SK-N-SH (cell line): ENCODE measurements around the gene CREBRF. TPM values are rescaled to one million over a fixed set of nuclear protein-coding genes. Genes with fewer than 3 reads are reported as not detected.

ENCODE experiments used
- CTCF ChIA-PET: fragments of 300-600, 350-600 bp; formaldehyde crosslinking; extraction: SDS; loops from one replicate; lab custom pipeline; 2021; lab: Yijun Ruan, JAX
- POLR2A ChIA-PET: fragments of 350-600 bp; sonication (Branson Sonifier 250); formaldehyde crosslinking; extraction: SDS; loops from one replicate; lab custom pipeline; 2020; ENCODE audit warnings: antibody characterized with exemption, inconsistent platforms; lab: Yijun Ruan, JAX
- DNase-seq: peaks from one replicate; pipeline ENCODE4 v3.0.0; 2012
- H2AFZ ChIP-seq: fragments of 200-600 bp; sonication (generic); 2 replicates; pipeline ENCODE4 v1.8.1; 2016; ENCODE audit warnings: antibody characterized with exemption, mild to moderate bottlenecking, low read depth
- H3F3A ChIP-seq: fragments of 200-600 bp; sonication (generic); replicated peaks from 2 replicates; pipeline ENCODE3; 2016; ENCODE audit warnings: antibody characterized with exemption, mild to moderate bottlenecking; ENCODE audit not compliant: insufficient read depth
- H3K27ac ChIP-seq, 2 experiments: fragments of 200-500 bp in 1 of 2; fragments of 200-600 bp in 1 of 2; sonication (Bioruptor generic) in 1 of 2; sonication (generic), shearing (Covaris generic) in 1 of 2; 2 replicates each; pipeline versions ENCODE4 v1.5.1 to v1.6.1; 2014 to 2016; ENCODE audit warnings: low read depth in 2 of 2, inconsistent platforms in 1 of 2, low read length in 1 of 2, mild to moderate bottlenecking in 1 of 2, mixed read lengths in 1 of 2
- H3K27me3 ChIP-seq: fragments of 200-600 bp; sonication (generic), shearing (Covaris generic); 2 replicates; pipeline ENCODE4 v1.6.1; 2016; ENCODE audit warnings: mixed run types; ENCODE audit not compliant: insufficient read depth
- H3K36me3 ChIP-seq, 2 experiments: fragments of 200-500 bp in 1 of 2; fragments of 200-600 bp in 1 of 2; sonication (Bioruptor generic) in 1 of 2; sonication (generic) in 1 of 2; replicated peaks in 1 of 2; 2 replicates each; pipeline versions ENCODE3 to v1.5.1; 2014 to 2016; ENCODE audit warnings: low read length in 1 of 2, mild to moderate bottlenecking in 1 of 2; ENCODE audit not compliant: insufficient read depth in 2 of 2, control insufficient read depth in 1 of 2
- H3K4me1 ChIP-seq, 2 experiments: fragments of 200-500 bp in 1 of 2; fragments of 200-600 bp in 1 of 2; sonication (Bioruptor generic) in 1 of 2; sonication (generic), shearing (Covaris generic) in 1 of 2; 2 replicates each; pipeline versions ENCODE4 v1.5.1 to v1.6.1; 2014 to 2016; ENCODE audit warnings: low read depth in 1 of 2, low read length in 1 of 2, mixed run types in 1 of 2; ENCODE audit not compliant: insufficient read depth in 2 of 2, control insufficient read depth in 1 of 2
- H3K4me2 ChIP-seq: fragments of 200-600 bp; sonication (generic), shearing (Covaris generic); 2 replicates; pipeline ENCODE4 v1.6.1; 2017; ENCODE audit warnings: mixed run types
- H3K4me3 ChIP-seq, 2 experiments: fragments of 200-500 bp in 1 of 2; fragments of 200-600 bp in 1 of 2; sonication (Bioruptor generic) in 1 of 2; sonication (generic), shearing (Covaris generic) in 1 of 2; 2 replicates each; pipeline versions ENCODE4 v1.5.1 to v1.8.1; 2014 to 2016; ENCODE audit warnings: low read depth in 2 of 2, inconsistent platforms in 1 of 2, low read length in 1 of 2, mild to moderate bottlenecking in 1 of 2, mixed read lengths in 1 of 2, moderate library complexity in 1 of 2
- H3K79me2 ChIP-seq: fragments of 200-600 bp; sonication (generic); 2 replicates; pipeline ENCODE4 v1.8.1; 2017; ENCODE audit warnings: mild to moderate bottlenecking; ENCODE audit not compliant: insufficient read depth
- H3K9ac ChIP-seq: fragments of 200-600 bp; sonication (generic); 2 replicates; pipeline ENCODE4 v1.6.1; 2017; ENCODE audit warnings: mixed run types
- H3K9me2 ChIP-seq: fragments of 200-600 bp; sonication (generic); 2 replicates; pipeline ENCODE4 v1.6.1; 2017; ENCODE audit warnings: mixed run types
- H3K9me3 ChIP-seq: fragments of 200-600 bp; sonication (generic); 2 replicates; pipeline ENCODE4 v1.6.1; 2017; ENCODE audit warnings: mixed run types, mild to moderate bottlenecking, moderate library complexity
- H4K20me1 ChIP-seq: fragments of 200-600 bp; sonication (generic); 2 replicates; pipeline ENCODE4 v1.6.1; 2017; ENCODE audit warnings: mild to moderate bottlenecking, mixed run types; ENCODE audit not compliant: insufficient read depth
- ELF1 ChIP-seq: IDR thresholded peaks from 2 replicates; pipeline ENCODE4 v1.4.0; 2012
- EZH2phosphoT487 ChIP-seq: fragments of 200-600 bp; sonication (generic); IDR thresholded peaks from 2 replicates; pipeline ENCODE4 v1.6.1; 2017; ENCODE audit warnings: low read depth, mixed run types, mild to moderate bottlenecking, antibody characterized with exemption, moderate library complexity, borderline replicate concordance
- FOXM1 ChIP-seq: IDR thresholded peaks from 2 replicates; pipeline ENCODE4 v1.4.0; 2012; ENCODE audit warnings: low read depth, mild to moderate bottlenecking
- GATA2 ChIP-seq: sonication (generic); formaldehyde crosslinking; IDR thresholded peaks from 2 replicates; pipeline ENCODE4 v1.5.0; 2020; ENCODE audit warnings: mild to moderate bottlenecking, missing genetic modification reagents
- IRF3 ChIP-seq: fragments of 150-350 bp; IDR thresholded peaks from 2 replicates; pipeline ENCODE4 v1.6.1; 2016; ENCODE audit warnings: mild to moderate bottlenecking, low read depth, low read length
- MXI1 ChIP-seq: IDR thresholded peaks from 2 replicates; pipeline ENCODE4 v1.6.1; 2012; ENCODE audit warnings: mild to moderate bottlenecking, low read depth, low read length, improper control_type of control experiment
- NFIC ChIP-seq: IDR thresholded peaks from 2 replicates; pipeline ENCODE4 v1.4.0; 2012; ENCODE audit warnings: borderline replicate concordance
- PBX3 ChIP-seq: IDR thresholded peaks from 2 replicates; pipeline ENCODE4; 2012
- RFX5 ChIP-seq: IDR thresholded peaks from 2 replicates; pipeline ENCODE4 v1.6.1; 2012; ENCODE audit warnings: mild to moderate bottlenecking, improper control_type of control experiment, low read length
- TAF1 ChIP-seq: IDR thresholded peaks from 2 replicates; pipeline ENCODE4 v1.6.1; 2012; ENCODE audit warnings: low read depth, mild to moderate bottlenecking, low read length, moderate library complexity, borderline replicate concordance
- TCF12 ChIP-seq: IDR thresholded peaks from 2 replicates; pipeline ENCODE4 v1.4.0; 2012
- TEAD4 ChIP-seq: IDR thresholded peaks from 2 replicates; pipeline ENCODE4 v1.4.0; 2012; ENCODE audit warnings: mild to moderate bottlenecking, borderline replicate concordance; ENCODE audit not compliant: insufficient read depth
- WGBS: methylation state at CpG from one replicate; pipeline ENCODE4 v1.1.6; 2017; ENCODE audit warnings: low lambda C conversion rate; 5-methylcytosine and 5-hydroxymethylcytosine counted together
- polyA plus RNA-seq, 3 experiments: library from polyadenylated mRNA; depleted of rRNA; stranded (reverse); fragments of >200 nt; gene quantifications; 2 replicates each; pipeline ENCODE4 v1.2.3, GENCODE V29; 2012

The CREBRF gene
- polyA plus RNA-seq, 1 of the 3 experiments (the other 2 are of a cell fraction) = 2.4 TPM

- CTCF ChIA-PET = interaction anchor here (0.9 kb wide), 2 partner anchors 10 to 56 kb away, joined by 3 read pairs; no protein-coding TSS in a partner anchor
- Histone ChIP-seq H3K9me2 (no peaks in the 10 kb centered on the region), H3K27ac (no peak overlapping the region), H3K79me2 (peaks cover 9% of the 10 kb centered on the region; the same call in 1 of the 2 replicates), H3K4me1 (peaks cover 0 to 7% of the 10 kb centered on the region in 2 experiments; a peak in 1 of 4 replicates), H3F3A (peaks cover 7% of the 10 kb centered on the region), H3K4me3 (no peak overlapping the region), H3K9me3 (no peaks in the 10 kb centered on the region; the same call in 1 of the 2 replicates), H3K9ac (no peak overlapping the region), H3K27me3 (no peaks in the 10 kb centered on the region), H3K4me2 (no peak overlapping the region), H2AFZ (no peak overlapping the region), H4K20me1 (no peaks in the 10 kb centered on the region), H3K36me3 (no peaks in the 10 kb centered on the region)
- 92% methylated on average over 4 of the region's 5 CpGs for WGBS
- POLR2A ChIA-PET = no interaction called here
- DNase-seq = no peak
- TF ChIP-seq EZH2phosphoT487 (no peak), TEAD4 (no peak), TAF1 (no peak), GATA2 (CRISPR knock-in tag) (no peak)
Measured at GRCh38 chr5:173039964-173040363, 16.2 kb upstream of the CREBRF start.

- Histone ChIP-seq H4K20me1 (no peaks in the 10 kb centered on the region), H3K9me3 (no peaks in the 10 kb centered on the region; the same call in 1 of the 2 replicates), H3K4me1 (no peaks in the 10 kb centered on the region), H3K27ac (no peak overlapping the region), H3K27me3 (no peaks in the 10 kb centered on the region), H3K4me3 (no peak overlapping the region), H3K9me2 (no peaks in the 10 kb centered on the region), H3K4me2 (no peak overlapping the region), H3F3A (no peaks in the 10 kb centered on the region), H3K9ac (no peak overlapping the region), H2AFZ (no peak overlapping the region), H3K36me3 (no peaks in the 10 kb centered on the region), H3K79me2 (peaks cover 3% of the 10 kb centered on the region; the same call in 1 of the 2 replicates)
- DNase-seq = no peak
- TF ChIP-seq EZH2phosphoT487 (no peak), ELF1 (no peak), NFIC (no peak), MXI1 (no peak), TCF12 (no peak), RFX5 (no peak), PBX3 (no peak), IRF3 (no peak), FOXM1 (no peak)
- ChIA-PET POLR2A (no interaction called here), CTCF (no interaction called here)
- WGBS = 90% methylated on average over 7 of the region's 7 CpGs
Measured at GRCh38 chr5:173041881-173042762, 14.0 kb upstream of the CREBRF start.
